IMR-90 (cell line): Measurements from ENCODE around the gene EFHD2. TPM values are rescaled to one million over a fixed set of nuclear protein-coding genes. Genes with fewer than 3 reads are reported as not detected.
A peak's percentile ranks its signal among the peaks of the same experiment; 100 is the strongest.

Source experiments
- ATAC-seq: fragments of 200-7000 bp; cut with Tn5 transposase; 2 replicates; pipeline ENCODE4 v1.9.1; 2020; ENCODE audit warnings: low read depth, mild to moderate bottlenecking, moderate library complexity
- BruUV-seq: library from RNA; stranded (reverse); fragments of 400-500 nt; replicated peaks from 2 replicates; lab custom pipeline; 2021; lab: Mats Ljungman, UMichigan
- CTCF ChIA-PET: fragments of 300-600 bp; formaldehyde crosslinking; extraction: SDS; loops from one replicate; lab custom pipeline; 2021; ENCODE audit warnings: antibody characterized with exemption; lab: Yijun Ruan, JAX
- POLR2A ChIA-PET: fragments of 300-600 bp; sonication (Branson Sonifier 250); formaldehyde crosslinking; loops from one replicate; lab custom pipeline; 2022; ENCODE audit warnings: antibody characterized with exemption; ENCODE audit not compliant: unreplicated experiment; lab: Charles Lee
- DNase-seq: peaks from one replicate; pipeline ENCODE4 v3.0.0; 2013
- H2AFZ ChIP-seq: replicated peaks from 2 replicates; pipeline ENCODE3; 2013; ENCODE audit warnings: low read length, mild to moderate bottlenecking; ENCODE audit not compliant: poor library complexity
- H2AK5ac ChIP-seq: 2 replicates; pipeline ENCODE4 v1.6.1; 2013; ENCODE audit warnings: low read depth, low read length, inconsistent platforms
- H2AK9ac ChIP-seq: replicated peaks from 2 replicates; pipeline ENCODE3; 2013; ENCODE audit warnings: mild to moderate bottlenecking, low read depth, low read length, moderate library complexity; ENCODE audit not compliant: poor library complexity
- H2BK120ac ChIP-seq: 2 replicates; pipeline ENCODE4 v1.6.1; 2013; ENCODE audit warnings: low read depth, low read length, inconsistent platforms
- H2BK15ac ChIP-seq: 3 replicates; pipeline ENCODE4 v1.6.1; 2013; ENCODE audit warnings: low read depth, low read length, inconsistent platforms
- H2BK20ac ChIP-seq: 2 replicates; pipeline ENCODE4 v1.6.1; 2013; ENCODE audit warnings: low read depth, mild to moderate bottlenecking, inconsistent platforms, low read length, moderate library complexity
- H2BK5ac ChIP-seq: 2 replicates; pipeline ENCODE4 v1.6.1; 2013; ENCODE audit warnings: mild to moderate bottlenecking, low read depth, low read length, inconsistent platforms; ENCODE audit not compliant: poor library complexity, severe bottlenecking
- H3K14ac ChIP-seq: replicated peaks from 2 replicates; pipeline ENCODE4 v1.6.1; 2013; ENCODE audit warnings: low read depth, low read length, inconsistent platforms
- H3K18ac ChIP-seq: 2 replicates; pipeline ENCODE4 v1.6.1; 2013; ENCODE audit warnings: low read depth, low read length, control low read depth
- H3K23ac ChIP-seq: 2 replicates; pipeline ENCODE4 v1.6.1; 2013; ENCODE audit warnings: low read depth, low read length, inconsistent platforms
- H3K27ac ChIP-seq: 2 replicates; pipeline ENCODE4 v1.5.1; 2013; ENCODE audit warnings: mild to moderate bottlenecking, control low read depth, low read length; ENCODE audit not compliant: insufficient read depth
- H3K27me3 ChIP-seq: 2 replicates; pipeline ENCODE4 v1.6.1; 2013; ENCODE audit warnings: low read length; ENCODE audit not compliant: control insufficient read depth, insufficient read depth
- H3K36me3 ChIP-seq: 2 replicates; pipeline ENCODE4 v1.6.1; 2013; ENCODE audit warnings: low read length, mixed read lengths; ENCODE audit not compliant: control insufficient read depth, insufficient read depth
- H3K4ac ChIP-seq: 2 replicates; pipeline ENCODE4 v1.6.1; 2013; ENCODE audit warnings: low read depth, low read length, inconsistent platforms
- H3K4me1 ChIP-seq: 2 replicates; pipeline ENCODE4 v1.6.1; 2013; ENCODE audit warnings: low read length, mixed read lengths; ENCODE audit not compliant: control insufficient read depth, insufficient read depth
- H3K4me2 ChIP-seq: 2 replicates; pipeline ENCODE4 v1.6.1; 2013; ENCODE audit warnings: low read depth, mild to moderate bottlenecking, control low read depth, low read length, moderate library complexity
- H3K4me3 ChIP-seq: 2 replicates; pipeline ENCODE4 v1.5.1; 2013; ENCODE audit warnings: low read depth, mild to moderate bottlenecking, control low read depth, low read length, moderate library complexity; ENCODE audit not compliant: insufficient read depth
- H3K56ac ChIP-seq: 2 replicates; pipeline ENCODE4 v1.6.1; 2013; ENCODE audit warnings: low read length, inconsistent platforms; ENCODE audit not compliant: insufficient read depth; ENCODE audit errors: extremely low read depth
- H3K79me1 ChIP-seq, 2 experiments: 2 replicates each; pipeline ENCODE4 v1.6.1; 2013; ENCODE audit warnings: low read length in 2 of 2, inconsistent platforms in 1 of 2, low read depth in 1 of 2
- H3K9ac ChIP-seq: 2 replicates; pipeline ENCODE4 v1.6.1; 2013; ENCODE audit warnings: low read depth, low read length, control low read depth
- H3K9me1 ChIP-seq: 2 replicates; pipeline ENCODE4 v1.6.1; 2013; ENCODE audit warnings: low read length, inconsistent platforms; ENCODE audit not compliant: insufficient read depth
- H3K9me3 ChIP-seq: 2 replicates; pipeline ENCODE4 v1.6.1; 2013; ENCODE audit warnings: low read length; ENCODE audit not compliant: control insufficient read depth, insufficient read depth
- H4K20me1 ChIP-seq: 2 replicates; pipeline ENCODE4 v1.6.1; 2013; ENCODE audit warnings: low read length, inconsistent platforms; ENCODE audit not compliant: insufficient read depth
- H4K5ac ChIP-seq: 2 replicates; pipeline ENCODE4 v1.6.1; 2013; ENCODE audit warnings: mild to moderate bottlenecking, low read depth, low read length, control low read depth
- H4K8ac ChIP-seq, 2 experiments: 2 replicates each; pipeline ENCODE4 v1.6.1; 2013; ENCODE audit warnings: low read depth in 2 of 2, low read length in 2 of 2, control low read depth in 1 of 2, inconsistent platforms in 1 of 2
- H4K91ac ChIP-seq: 2 replicates; pipeline ENCODE4 v1.6.1; 2013; ENCODE audit warnings: low read depth, low read length, inconsistent platforms; ENCODE audit not compliant: insufficient read depth
- CEBPB ChIP-seq: IDR thresholded peaks from 2 replicates; pipeline ENCODE4 v1.6.1; 2012; ENCODE audit warnings: low read depth, low read length, improper control_type of control experiment
- CHD1 ChIP-seq: IDR thresholded peaks from 2 replicates; pipeline ENCODE4 v1.6.1; 2012; ENCODE audit warnings: low read depth, low read length, improper control_type of control experiment
- FOS ChIP-seq: fragments of 150-350 bp; IDR thresholded peaks from 2 replicates; pipeline ENCODE4 v1.6.1; 2016; ENCODE audit warnings: low read depth, low read length
- MAZ ChIP-seq: IDR thresholded peaks from 2 replicates; pipeline ENCODE4 v1.6.1; 2012; ENCODE audit warnings: low read depth, mild to moderate bottlenecking, low read length, improper control_type of control experiment, moderate library complexity, borderline replicate concordance
- RCOR1 ChIP-seq: IDR thresholded peaks from 2 replicates; pipeline ENCODE4 v1.6.1; 2012; ENCODE audit warnings: mild to moderate bottlenecking, low read length, improper control_type of control experiment; ENCODE audit not compliant: insufficient replicate concordance
- RFX5 ChIP-seq: IDR thresholded peaks from 2 replicates; pipeline ENCODE4 v1.8.0; 2012; ENCODE audit warnings: low read depth, mild to moderate bottlenecking, low read length, moderate library complexity
- SMC3 ChIP-seq: fragments of 150-350 bp; IDR thresholded peaks from 2 replicates; pipeline ENCODE4 v1.6.1; 2016; ENCODE audit warnings: low read depth, mild to moderate bottlenecking, antibody characterized with exemption, low read length, moderate library complexity
- WGBS, 2 experiments: methylation state at CpG; one replicate each; pipeline versions ENCODE4 v1.1.5 to v1.1.7; 2013; ENCODE audit warnings: missing lambda C conversion rate in 2 of 2; ENCODE audit not compliant: insufficient read length in 1 of 2; ENCODE audit errors: extremely low coverage in 2 of 2; 5-methylcytosine and 5-hydroxymethylcytosine counted together
- dilution Hi-C: fragments of 300-500 bp; cut with HindIII; formaldehyde crosslinking; loops from one replicate; pipeline ENCODE4 v1.14.3; 2018; ENCODE audit warnings: low sequenced_read_pairs; ENCODE audit not compliant: unreplicated experiment
- in situ Hi-C: fragments of 300-500 bp; cut with MboI; formaldehyde crosslinking; loops from 3 replicates; pipeline ENCODE4 v1.14.3; 2019; ENCODE audit warnings: low sequenced_read_pairs, inconsistent platforms, mixed read lengths
- intact Hi-C: fragments of 100-400 bp; cut with micrococcal nuclease; formaldehyde crosslinking; loops from 2 replicates; pipeline ENCODE4 v1.10.0; 2022
- polyA plus RNA-seq, 3 experiments: library from polyadenylated mRNA; depleted of rRNA; stranded (reverse); fragments of >200 nt; gene quantifications; 2 replicates each; pipeline ENCODE4 v1.2.3, GENCODE V29; 2012; ENCODE audit warnings: low replicate concordance in 1 of 3
- total RNA-seq: library from RNA; depleted of rRNA; stranded (reverse); fragments of >200 nt; gene quantifications from 2 replicates; pipeline ENCODE4 v1.2.3, GENCODE V29; 2012
- TF ChIP-seq, protein P1 (sequence below): fragments of 150-350 bp; IDR thresholded peaks from 2 replicates; pipeline ENCODE4 v1.6.1; 2017; ENCODE audit warnings: mild to moderate bottlenecking, antibody characterized with exemption, low read length, low read depth

Gene EFHD2
- total and polyA plus RNA-seq, 2 of the 4 experiments (the other 2 are of a cell fraction): 22.6 to 58.9 TPM

DNA sequence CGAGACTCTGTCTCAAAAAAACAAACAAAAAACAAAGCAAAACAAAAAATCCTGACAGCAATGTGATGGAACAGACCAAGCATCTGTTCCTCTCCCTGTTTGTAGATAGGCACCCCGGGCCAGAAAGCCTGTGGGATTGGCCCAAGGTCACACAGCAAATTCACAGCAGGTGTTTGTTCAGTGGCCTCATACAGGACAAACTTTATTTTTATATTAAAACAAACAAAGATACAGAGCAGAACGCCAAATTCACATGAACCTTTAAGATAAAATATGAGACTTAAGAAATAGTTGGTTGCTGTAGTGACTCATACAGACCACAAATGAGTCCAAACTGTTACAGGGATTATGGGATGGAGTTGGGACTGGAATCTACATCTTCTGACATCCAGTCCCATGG is 44.6 kb downstream of the EFHD2 start:
- Histone ChIP-seq H3K4me3 (no peak overlapping the region), H2AFZ (no peak overlapping the region), H3K27ac (no peak overlapping the region), H2AK9ac (no peak overlapping the region), H3K18ac (no peak overlapping the region), H3K79me1 (no peaks in the 10 kb centered on the region), H3K4me1 (0 out of 2 replicates have a peak, but pooled peaks cover 4% of the 10 kb centered on the region), H3K4me2 (no peak overlapping the region; the same call in 1 of the 2 replicates), H2BK15ac (no peak overlapping the region), H4K91ac (no peak overlapping the region), H2BK20ac (no peak overlapping the region), H3K4ac (no peak overlapping the region), H4K5ac (no peak overlapping the region), H3K14ac (no peak overlapping the region), H3K56ac (no peak overlapping the region), H2BK120ac (no peak overlapping the region), H3K23ac (no peak overlapping the region), H2BK5ac (no peak overlapping the region), H3K36me3 (no peaks in the 10 kb centered on the region), H3K9me1 (no peaks in the 10 kb centered on the region), H3K27me3 (no peaks in the 10 kb centered on the region), H4K8ac (no peak overlapping the region), H3K9me3 (peaks cover 4% of the 10 kb centered on the region), H4K20me1 (no peaks in the 10 kb centered on the region), H3K9ac (no peak overlapping the region), H2AK5ac (no peak overlapping the region)
- POLR2A ChIA-PET: interaction anchor here (0.5 kb wide), 1 partner anchor 41 kb away, joined by 4 read pairs; no protein-coding TSS in a partner anchor
- dilution Hi-C loops: no loop called here
- TF ChIP-seq FOS (peak; percentile 69), SMC3 (no peak), CHD1 (no peak), MAZ (no peak), RCOR1 (no peak), CEBPB (peak; percentile 56), RFX5 (no peak)
- TF ChIP-seq, protein P1, sequence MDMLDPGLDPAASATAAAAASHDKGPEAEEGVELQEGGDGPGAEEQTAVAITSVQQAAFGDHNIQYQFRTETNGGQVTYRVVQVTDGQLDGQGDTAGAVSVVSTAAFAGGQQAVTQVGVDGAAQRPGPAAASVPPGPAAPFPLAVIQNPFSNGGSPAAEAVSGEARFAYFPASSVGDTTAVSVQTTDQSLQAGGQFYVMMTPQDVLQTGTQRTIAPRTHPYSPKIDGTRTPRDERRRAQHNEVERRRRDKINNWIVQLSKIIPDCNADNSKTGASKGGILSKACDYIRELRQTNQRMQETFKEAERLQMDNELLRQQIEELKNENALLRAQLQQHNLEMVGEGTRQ: no peak
- DNase-seq (peak; percentile 87), ATAC-seq (peak; percentile 79)
- BruUV-seq: no TSS peak
- intact Hi-C loops: no loop called here
- WGBS, 2 experiments: no CpG with 5 or more reads among the region's 3 CpGs
- in situ Hi-C loops: no loop called here
- CTCF ChIA-PET: no interaction called here
